Type B pancreatic cell (in vitro differentiated cells): ENCODE measurements around the gene BLACAT1. TPM values are rescaled to one million over a fixed set of nuclear protein-coding genes. Genes with fewer than 3 reads are reported as not detected.
"Not testable (repeated sequence)": the region's sequence is repeated elsewhere in the genome, so short reads cannot be mapped to it uniquely, and the experiment has no call there.

ENCODE experiments used
- DNase-seq: peaks from one replicate; pipeline ENCODE4 v3.0.0; 2021; ENCODE audit warnings: mixed read lengths; ENCODE audit not compliant: unreplicated experiment; ENCODE audit errors: extremely low spot score
- H3K27ac Mint-ChIP-seq: 2 replicates; pipeline ENCODE4 v1.8.0; 2021; ENCODE audit warnings: mild to moderate bottlenecking, mixed read lengths
- H3K27me3 Mint-ChIP-seq: 2 replicates; pipeline ENCODE4 v1.8.0; 2021; ENCODE audit warnings: mixed read lengths
- H3K36me3 Mint-ChIP-seq: 2 replicates; pipeline ENCODE4 v1.8.0; 2021; ENCODE audit warnings: mixed read lengths
- H3K4me1 Mint-ChIP-seq: one replicate; pipeline ENCODE4 v1.8.0; 2021; ENCODE audit warnings: mixed read lengths; ENCODE audit not compliant: unreplicated experiment
- H3K4me3 Mint-ChIP-seq: 2 replicates; pipeline ENCODE4 v1.8.0; 2021; ENCODE audit warnings: mild to moderate bottlenecking, mixed read lengths
- H3K9me3 Mint-ChIP-seq: 2 replicates; pipeline ENCODE4 v1.8.0; 2021; ENCODE audit warnings: mixed read lengths
- total RNA-seq: library from RNA; stranded (reverse); gene quantifications from 2 replicates; pipeline ENCODE4 v1.2.1, GENCODE V29; 2021; ENCODE audit warnings: low replicate concordance
- TF ChIP-seq, protein P1 (sequence below): fragments of 200-600 bp; sonication (generic); conservative IDR thresholded peaks from 2 replicates; pipeline ENCODE4 v1.5.0; 2021; ENCODE audit warnings: antibody characterized with exemption, mild to moderate bottlenecking

BLACAT1 gene
- total RNA-seq, 1 donor from 2014 or later: 2.4 TPM

DNA sequence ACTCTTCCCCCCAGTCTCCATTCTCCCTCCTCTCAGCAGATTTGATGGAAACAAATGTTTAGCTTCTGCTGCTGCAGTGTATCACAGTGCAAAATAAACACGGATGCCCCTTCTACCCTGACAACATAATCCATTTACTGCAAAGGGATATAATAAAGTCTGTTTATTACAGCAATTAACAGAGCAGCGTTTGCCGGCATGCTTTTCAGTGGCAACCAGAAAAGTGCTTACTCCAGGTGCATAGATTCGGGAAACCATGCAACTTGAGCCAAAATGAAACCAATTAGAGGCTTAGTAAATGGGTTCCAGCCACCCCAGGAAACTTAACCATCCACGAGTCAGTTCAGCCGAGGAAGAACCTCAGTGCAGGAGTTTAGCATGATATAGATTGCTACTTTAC, 21.1 kb downstream of the BLACAT1 start:
- H3K27ac Mint-ChIP-seq: no peak overlapping the region
- no peaks in the 10 kb centered on the region for H3K9me3 Mint-ChIP-seq
- peaks cover 26% of the 10 kb centered on the region for H3K27me3 Mint-ChIP-seq
- peaks cover 25% of the 10 kb centered on the region for H3K4me1 Mint-ChIP-seq
- no peak for DNase-seq
- no peaks in the 10 kb centered on the region for H3K36me3 Mint-ChIP-seq
- no peak overlapping the region for H3K4me3 Mint-ChIP-seq
- TF ChIP-seq, protein P1, sequence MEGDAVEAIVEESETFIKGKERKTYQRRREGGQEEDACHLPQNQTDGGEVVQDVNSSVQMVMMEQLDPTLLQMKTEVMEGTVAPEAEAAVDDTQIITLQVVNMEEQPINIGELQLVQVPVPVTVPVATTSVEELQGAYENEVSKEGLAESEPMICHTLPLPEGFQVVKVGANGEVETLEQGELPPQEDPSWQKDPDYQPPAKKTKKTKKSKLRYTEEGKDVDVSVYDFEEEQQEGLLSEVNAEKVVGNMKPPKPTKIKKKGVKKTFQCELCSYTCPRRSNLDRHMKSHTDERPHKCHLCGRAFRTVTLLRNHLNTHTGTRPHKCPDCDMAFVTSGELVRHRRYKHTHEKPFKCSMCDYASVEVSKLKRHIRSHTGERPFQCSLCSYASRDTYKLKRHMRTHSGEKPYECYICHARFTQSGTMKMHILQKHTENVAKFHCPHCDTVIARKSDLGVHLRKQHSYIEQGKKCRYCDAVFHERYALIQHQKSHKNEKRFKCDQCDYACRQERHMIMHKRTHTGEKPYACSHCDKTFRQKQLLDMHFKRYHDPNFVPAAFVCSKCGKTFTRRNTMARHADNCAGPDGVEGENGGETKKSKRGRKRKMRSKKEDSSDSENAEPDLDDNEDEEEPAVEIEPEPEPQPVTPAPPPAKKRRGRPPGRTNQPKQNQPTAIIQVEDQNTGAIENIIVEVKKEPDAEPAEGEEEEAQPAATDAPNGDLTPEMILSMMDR: no peak

DNA sequence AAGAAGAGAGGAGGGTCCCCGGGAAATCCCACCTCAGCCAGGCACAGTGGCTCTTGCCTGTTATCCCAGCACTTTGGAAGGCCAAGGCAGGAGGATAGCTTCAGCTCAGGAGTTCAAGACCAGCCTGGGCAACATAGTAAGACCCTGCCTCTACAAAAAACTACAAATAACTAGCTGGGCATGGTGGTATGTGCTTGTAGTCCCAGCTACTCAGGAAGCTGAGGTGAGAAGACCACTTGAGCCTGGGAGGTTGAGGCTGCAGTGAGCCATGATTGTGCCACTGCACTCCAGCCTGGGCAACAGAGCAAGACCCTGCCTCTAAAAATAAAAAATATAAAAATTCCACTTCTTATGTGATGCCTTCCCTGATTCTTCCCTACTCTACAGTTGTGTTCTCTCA, 23.2 kb downstream of the BLACAT1 start:
- Mint-ChIP-seq H3K4me1 (peaks cover 26% of the 10 kb centered on the region), H3K27me3 (peaks cover 43% of the 10 kb centered on the region)
- not testable (repeated sequence) for H3K36me3 Mint-ChIP-seq, DNase-seq, H3K27ac Mint-ChIP-seq, H3K9me3 Mint-ChIP-seq, H3K4me3 Mint-ChIP-seq

DNA sequence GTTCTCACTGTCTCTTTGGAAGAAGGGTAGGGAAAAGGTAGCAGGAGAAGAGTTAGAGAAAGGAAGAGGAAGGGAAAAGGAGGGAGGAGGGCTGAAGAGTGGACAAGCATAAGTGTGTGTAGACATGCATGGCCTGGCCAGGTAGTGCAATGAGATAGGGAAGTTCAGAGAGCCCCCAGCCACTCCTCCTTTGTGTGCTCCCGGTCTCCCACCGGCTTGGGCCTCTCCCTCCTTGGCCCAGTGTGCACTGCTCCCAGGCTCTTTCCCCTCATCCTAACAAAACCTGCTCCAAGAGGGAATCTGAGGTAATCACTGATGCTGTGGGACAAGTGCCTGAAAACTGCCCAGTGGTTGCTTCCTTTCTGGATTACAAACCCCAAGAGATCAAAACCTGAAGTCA, 23.7 kb downstream of the BLACAT1 start:
- no peaks in the 10 kb centered on the region for H3K9me3 Mint-ChIP-seq
- no peak overlapping the region for H3K27ac Mint-ChIP-seq
- peaks cover 47% of the 10 kb centered on the region for H3K27me3 Mint-ChIP-seq
- no peaks in the 10 kb centered on the region for H3K36me3 Mint-ChIP-seq
- H3K4me1 Mint-ChIP-seq: peaks cover 26% of the 10 kb centered on the region
- TF ChIP-seq, protein P1: no peak
- DNase-seq: no peak
- H3K4me3 Mint-ChIP-seq: no peak overlapping the region

DNA sequence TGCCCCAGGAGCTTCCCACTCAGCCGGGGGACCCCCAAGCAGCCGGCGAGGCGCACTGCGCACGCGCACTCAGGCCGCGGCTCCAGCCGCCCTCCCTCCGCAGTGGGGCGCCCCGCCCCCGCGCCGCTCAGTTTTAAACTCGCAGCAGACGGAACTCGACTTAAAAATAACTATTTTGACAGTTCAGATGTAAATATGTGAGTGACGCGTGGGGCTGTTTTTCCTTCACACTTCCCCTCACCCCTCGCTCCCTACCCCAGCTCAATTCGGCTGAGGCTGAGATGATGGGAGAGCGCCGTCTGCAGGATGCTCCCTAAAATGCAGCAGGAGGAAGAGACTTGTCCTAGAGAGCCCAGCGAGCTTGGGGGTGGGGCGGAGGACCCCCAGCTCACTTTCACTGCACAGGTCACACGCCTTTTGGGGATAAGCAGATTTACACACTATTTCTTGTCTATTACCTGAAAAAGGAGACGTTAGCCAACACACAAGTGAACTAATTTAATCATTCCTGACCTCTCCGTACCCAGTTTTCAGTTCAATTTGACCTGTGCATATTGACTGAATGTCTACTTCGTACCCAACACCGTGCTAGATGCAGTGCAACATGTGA, 25.0 kb downstream of the BLACAT1 start:
- no peaks in the 10 kb centered on the region for H3K9me3 Mint-ChIP-seq
- no peaks in the 10 kb centered on the region for H3K36me3 Mint-ChIP-seq
- TF ChIP-seq, protein P1: peak; percentile 94
- peak; percentile 76 for DNase-seq
- H3K27me3 Mint-ChIP-seq: peaks cover 50% of the 10 kb centered on the region
- H3K4me1 Mint-ChIP-seq: peaks cover 26% of the 10 kb centered on the region
- no peak overlapping the region for H3K27ac Mint-ChIP-seq
- peak overlapping the region; percentile 92 for H3K4me3 Mint-ChIP-seq

DNA sequence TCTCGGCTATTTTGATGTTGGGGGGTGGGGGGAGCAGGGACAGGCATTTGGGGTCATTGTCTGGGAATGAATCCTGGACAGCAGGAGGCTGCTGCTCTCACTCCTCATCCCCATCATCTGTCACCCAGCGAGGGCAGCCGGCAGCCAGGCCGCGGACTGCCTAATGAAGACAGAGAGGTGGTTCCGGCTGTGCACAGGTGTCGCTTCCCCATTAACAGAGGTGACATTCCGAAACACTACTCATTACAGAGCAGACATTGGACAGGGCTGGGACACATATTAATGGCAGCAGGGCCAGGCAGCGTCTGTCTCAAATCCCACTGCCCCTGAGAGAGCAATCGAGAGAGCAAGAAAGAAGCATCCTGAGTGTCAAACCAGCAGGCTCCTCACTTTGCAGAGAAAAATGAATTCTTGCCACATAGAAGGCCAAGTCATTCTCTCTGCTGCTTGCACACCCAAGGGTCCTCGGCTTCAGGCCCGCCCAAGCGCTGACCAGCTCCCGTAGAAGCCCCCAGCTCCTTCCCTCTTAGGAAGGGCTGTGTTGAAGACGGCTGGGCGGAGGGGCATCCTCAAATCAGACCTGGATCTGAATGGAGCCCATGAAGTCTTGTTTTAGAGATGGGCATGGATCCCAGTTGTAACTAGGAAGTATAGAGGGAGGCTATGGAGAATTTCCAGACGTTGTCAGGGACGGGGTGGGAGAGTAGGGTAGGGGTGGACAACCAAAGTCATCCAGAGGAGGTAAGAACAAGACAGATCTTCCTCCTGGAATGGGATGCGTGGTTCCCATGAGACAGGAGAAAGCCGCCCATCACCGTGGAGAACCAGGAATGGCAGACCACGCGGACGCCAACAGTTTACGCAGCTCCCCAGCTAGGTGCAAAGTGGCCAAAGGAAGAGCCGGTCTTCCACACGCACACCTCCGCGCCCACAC, 25.8 kb downstream of the BLACAT1 start:
- DNase-seq: no peak
- TF ChIP-seq, protein P1: no peak
- Mint-ChIP-seq H3K27me3 (peaks cover 53% of the 10 kb centered on the region), H3K4me1 (peaks cover 22% of the 10 kb centered on the region), H3K9me3 (no peaks in the 10 kb centered on the region), H3K27ac (no peak overlapping the region), H3K4me3 (peak overlapping the region; percentile 92), H3K36me3 (no peaks in the 10 kb centered on the region)
